Adrenal gland (tissue), 12 donors: Measurements from ENCODE around the gene HCFC2. TPM values are rescaled to one million over a fixed set of nuclear protein-coding genes. Genes with fewer than 3 reads are reported as not detected.

Experiments used
- DNase-seq, 7 donors: peaks; one replicate each; pipeline ENCODE4 v3.0.0-alpha.2; 2019 to 2020
- H3K27ac ChIP-seq, 5 donors: fragments of 200-600 bp; sonication (generic) in 4 of 5; 1 replicate in 3 of 5; 2 replicates in 2 of 5; pipeline versions ENCODE4 v1.5.1 to v1.8.0; 2016 to 2020; ENCODE audit warnings: mild to moderate bottlenecking in 1 of 5
- H3K27me3 ChIP-seq: fragments of 200-600 bp; 2 replicates; pipeline ENCODE4 v1.8.0; 2021
- H3K36me3 ChIP-seq, 2 donors: fragments of 200-600 bp; replicated peaks in 1 of 2; 1 replicate in 1 of 2; 2 replicates in 1 of 2; pipeline versions ENCODE4 v1.5.1 to v1.8.0; 2018 to 2022
- H3K4me1 ChIP-seq, 2 donors: fragments of 200-600 bp; replicated peaks in 1 of 2; 1 replicate in 1 of 2; 2 replicates in 1 of 2; pipeline versions ENCODE4 v1.5.1 to v1.8.0; 2018 to 2021
- H3K4me3 ChIP-seq, 4 donors: fragments of 200-600 bp; sonication (generic) in 3 of 4; one replicate each; pipeline ENCODE4 v1.5.1; 2016 to 2018
- H3K9me3 ChIP-seq, 3 donors: fragments of 200-600 bp; sonication (generic) in 1 of 3; replicated peaks in 1 of 3; 1 replicate in 2 of 3; 2 replicates in 1 of 3; pipeline versions ENCODE4 v1.5.1 to v1.8.0; 2016 to 2021
- POLR2A ChIP-seq, 2 donors: fragments of 450-650 bp; IDR thresholded peaks; one replicate each; pipeline ENCODE4 v1.6.1; 2017; ENCODE audit warnings: antibody characterized with exemption in 2 of 2, mild to moderate bottlenecking in 2 of 2, moderate library complexity in 1 of 2
- WGBS, 4 donors: extraction: QIAGEN DNeasy Blood & Tissue Kit in 2 of 4; methylation state at CpG; one replicate each; pipeline versions ENCODE4 v1.1.5 to v1.1.7; 2013 to 2017; 5-methylcytosine and 5-hydroxymethylcytosine counted together
- intact Hi-C, 2 donors: fragments of 100-400 bp; cut with DNase I; formaldehyde crosslinking; loops; one replicate each; pipeline versions ENCODE4 v1.14.1 to v1.15.0; 2022 to 2023
- polyA plus RNA-seq, 3 donors: library from polyadenylated mRNA; stranded (reverse); fragments of 200-250 nt in 2 of 3; fragments of 350-450 nt in 1 of 3; fragmentation: Illumina TruSeq in 1 of 3; extraction: RNeasy Lipid Tissue Mini Kit (QIAGEN cat#74804) in 1 of 3; gene quantifications; one replicate each; pipeline ENCODE4 v1.2.3, GENCODE V29; 2013 to 2014
- total RNA-seq, 9 donors: library from RNA; depleted of rRNA in 4 of 9; stranded (reverse); fragments of >200 nt in 4 of 9; fragments of 120-200 nt in 1 of 9; fragmentation: NEBNext Ultra II Directional in 1 of 9; extraction: Animal tissue kit (Norgen Biotek cat#: 25700) in 1 of 9; gene quantifications; one replicate each; pipeline versions ENCODE4 v1.1.0 to v1.2.4, GENCODE V29; 2013 to 2023
- TF ChIP-seq, protein P1 (sequence below), 6 experiments: fragments of 450-650 bp in 4 of 6; fragments of 200-600 bp in 2 of 6; sonication (generic) in 1 of 6; IDR thresholded peaks; 1 replicate in 5 of 6; 2 replicates in 1 of 6; pipeline versions ENCODE4 v1.5.1 to v1.8.0; 2016 to 2021; ENCODE audit warnings: antibody characterized with exemption in 6 of 6, mild to moderate bottlenecking in 2 of 6, moderate library complexity in 1 of 6
- donor health status: healthy with polysubstance abuse.
- donor health status: Bipolar disorder and iron deficiency.
- donor health status: DM: yes; HTN: yes; CAD: no.
- donor health status: DM: no; HTN: no; CAD: no.
- donor health status: DM: no; HTN: no; CAD: no.
- donor health status: DM: yes; HTN: yes; CAD: no.

Gene HCFC2
- total and polyA plus RNA-seq, 12 donors = 8.5 to 35.4 (median 20.5) TPM

- TF ChIP-seq, protein P1, sequence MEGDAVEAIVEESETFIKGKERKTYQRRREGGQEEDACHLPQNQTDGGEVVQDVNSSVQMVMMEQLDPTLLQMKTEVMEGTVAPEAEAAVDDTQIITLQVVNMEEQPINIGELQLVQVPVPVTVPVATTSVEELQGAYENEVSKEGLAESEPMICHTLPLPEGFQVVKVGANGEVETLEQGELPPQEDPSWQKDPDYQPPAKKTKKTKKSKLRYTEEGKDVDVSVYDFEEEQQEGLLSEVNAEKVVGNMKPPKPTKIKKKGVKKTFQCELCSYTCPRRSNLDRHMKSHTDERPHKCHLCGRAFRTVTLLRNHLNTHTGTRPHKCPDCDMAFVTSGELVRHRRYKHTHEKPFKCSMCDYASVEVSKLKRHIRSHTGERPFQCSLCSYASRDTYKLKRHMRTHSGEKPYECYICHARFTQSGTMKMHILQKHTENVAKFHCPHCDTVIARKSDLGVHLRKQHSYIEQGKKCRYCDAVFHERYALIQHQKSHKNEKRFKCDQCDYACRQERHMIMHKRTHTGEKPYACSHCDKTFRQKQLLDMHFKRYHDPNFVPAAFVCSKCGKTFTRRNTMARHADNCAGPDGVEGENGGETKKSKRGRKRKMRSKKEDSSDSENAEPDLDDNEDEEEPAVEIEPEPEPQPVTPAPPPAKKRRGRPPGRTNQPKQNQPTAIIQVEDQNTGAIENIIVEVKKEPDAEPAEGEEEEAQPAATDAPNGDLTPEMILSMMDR (IDR thresholded peaks at IDR 0.05) = no peak
- no peak for TF ChIP-seq POLR2A (IDR thresholded peaks at IDR 0.05)
- no peaks in the 10 kb centered on the region for H3K9me3 ChIP-seq
- WGBS, 4 donors = 88 to 98% (median 95%) methylated on average over 1 of the region's 1 CpG
- H3K4me1 ChIP-seq = peaks cover 27 to 69% of the 10 kb centered on the region in 2 donors
- peaks cover 0 to 19% of the 10 kb centered on the region in 2 donors for H3K36me3 ChIP-seq
- no peak for DNase-seq
- no peak overlapping the region for H3K4me3 ChIP-seq
- intact Hi-C loops = no loop called here
- no peak overlapping the region for H3K27ac ChIP-seq
- H3K27me3 ChIP-seq = no peaks in the 10 kb centered on the region
These were observed 69.5 kb downstream of the HCFC2 start for GRCh38 chr12:104133866-104134265.

- Histone ChIP-seq H3K36me3 (peaks cover 0 to 10% of the 10 kb centered on the region in 2 donors), H3K27me3 (no peaks in the 10 kb centered on the region), H3K4me3 (peak overlapping the region in 1 of 4 donors; percentile 90), H3K9me3 (no peaks in the 10 kb centered on the region), H3K27ac (no peak overlapping the region), H3K4me1 (peaks cover 27 to 68% of the 10 kb centered on the region in 2 donors)
- DNase-seq = no peak
- intact Hi-C loops = no loop called here
- TF ChIP-seq POLR2A (IDR thresholded peaks at IDR 0.05) = no peak
- TF ChIP-seq, protein P1 (IDR thresholded peaks at IDR 0.05) = no peak
- WGBS, 4 donors = 92 to 100% (median 96%) methylated on average over 1 of the region's 1 CpG
These were observed 70.6 kb downstream of the HCFC2 start for GRCh38 chr12:104134882-104135281.

DNA sequence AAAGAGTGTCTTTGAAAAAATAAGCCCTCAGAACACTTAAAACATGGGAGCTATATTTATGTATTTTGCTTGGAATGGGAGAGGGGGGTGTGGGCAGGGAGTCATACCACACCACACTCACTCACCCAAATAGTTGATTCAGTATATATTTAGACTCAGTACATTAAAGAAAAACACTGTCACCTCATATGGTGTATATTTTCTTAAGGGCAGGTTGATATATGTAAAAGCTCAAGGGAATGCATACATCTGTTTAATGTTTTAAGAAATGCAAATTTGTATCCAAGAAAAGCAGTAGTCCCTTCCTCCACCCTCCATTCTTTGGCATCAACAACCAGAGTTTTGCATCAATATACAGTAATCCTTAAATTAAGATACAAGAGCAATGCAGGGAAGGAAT, 72.2 kb downstream of the HCFC2 start:
- Histone ChIP-seq H3K27ac (peak overlapping the region in 3 of 5 donors; percentile 82 to 98 (median 82)), H3K9me3 (no peaks in the 10 kb centered on the region), H3K4me3 (peak overlapping the region in 2 of 4 donors; percentile 82 to 90), H3K36me3 (peaks cover 0 to 9% of the 10 kb centered on the region in 2 donors), H3K4me1 (peaks cover 27 to 55% of the 10 kb centered on the region in 2 donors), H3K27me3 (no peaks in the 10 kb centered on the region)
- DNase-seq = no peak
- intact Hi-C loops = no loop called here
- TF ChIP-seq POLR2A (IDR thresholded peaks at IDR 0.05) = no peak
- TF ChIP-seq, protein P1 (IDR thresholded peaks at IDR 0.05) = no peak

GRCh38 chr12:104137001-104137901, 72.9 kb downstream of the HCFC2 start:
- DNase-seq = peak; percentile 21 to 68 (median 44)
- Histone ChIP-seq H3K4me1 (peaks cover 21 to 48% of the 10 kb centered on the region in 2 donors), H3K36me3 (peaks cover 0 to 5% of the 10 kb centered on the region in 2 donors), H3K27ac (peak overlapping the region in 4 of 5 donors; percentile 43 to 98 (median 82)), H3K4me3 (peak overlapping the region in 3 of 4 donors; percentile 46 to 90 (median 82)), H3K27me3 (no peaks in the 10 kb centered on the region), H3K9me3 (no peaks in the 10 kb centered on the region)
- 1 to 4% (median 1%) methylated on average over 12 to 78 of the region's 78 CpGs for WGBS, 4 donors
- intact Hi-C loops = no loop called here
- no peak for TF ChIP-seq POLR2A (IDR thresholded peaks at IDR 0.05)
- TF ChIP-seq, protein P1 (IDR thresholded peaks at IDR 0.05) = no peak
